ENCODE results near the gene PCOLCE2.

- TF ChIP-seq CTCF (IDR thresholded peaks at IDR 0.05) (no peak), POLR2A (IDR thresholded peaks at IDR 0.05) (no peak), POLR2AphosphoS5 (IDR thresholded peaks at IDR 0.05) (no peak)
These were observed 42.3 kb upstream of the PCOLCE2 start for GRCh38 chr3:142931222-142931621.

All from breast epithelium (tissue), 3 donors.